MM.1S (cell line): ENCODE data around the gene COQ8B.

Experiments used
- DNase-seq: peaks from one replicate; pipeline ENCODE4 v3.0.0-alpha.2; 2015
- H2AFZ ChIP-seq: fragments of 300-600 bp; sonication (generic); 2 replicates; pipeline ENCODE4 v1.6.0; 2016; ENCODE audit warnings: antibody characterized with exemption, low read length
- H3F3A ChIP-seq: fragments of 300-600 bp; sonication (generic); 2 replicates; pipeline ENCODE4 v1.6.1; 2016; ENCODE audit warnings: mild to moderate bottlenecking, antibody characterized with exemption, low read length, moderate library complexity, mixed read lengths; ENCODE audit not compliant: insufficient read depth
- H3K27ac ChIP-seq: fragments of 300-600 bp; sonication (generic); 2 replicates; pipeline ENCODE4 v1.5.1; 2016; ENCODE audit warnings: mild to moderate bottlenecking, low read length
- H3K27me3 ChIP-seq: fragments of 300-600 bp; sonication (generic); replicated peaks from 2 replicates; pipeline ENCODE4 v1.6.0; 2016; ENCODE audit warnings: low read length; ENCODE audit not compliant: insufficient read depth
- H3K36me3 ChIP-seq: fragments of 300-600 bp; sonication (generic); replicated peaks from 2 replicates; pipeline ENCODE4 v1.6.1; 2016; ENCODE audit warnings: mild to moderate bottlenecking, low read length, mixed read lengths; ENCODE audit not compliant: insufficient read depth
- H3K4me1 ChIP-seq: fragments of 300-600 bp; sonication (generic); 2 replicates; pipeline ENCODE4 v1.6.1; 2016; ENCODE audit warnings: low read length, mixed read lengths
- H3K4me2 ChIP-seq: fragments of 300-600 bp; sonication (generic); 2 replicates; pipeline ENCODE4 v1.6.0; 2016; ENCODE audit warnings: low read depth, low read length
- H3K4me3 ChIP-seq: fragments of 300-600 bp; sonication (generic); 2 replicates; pipeline ENCODE4 v1.5.1; 2016; ENCODE audit warnings: low read length, mixed read lengths
- H3K79me2 ChIP-seq: fragments of 300-600 bp; sonication (generic); 2 replicates; pipeline ENCODE4 v1.6.1; 2016; ENCODE audit warnings: mixed run types, low read length, mixed read lengths
- H3K9ac ChIP-seq: fragments of 300-600 bp; sonication (generic); 2 replicates; pipeline ENCODE4 v1.6.1; 2016; ENCODE audit warnings: low read length, mixed read lengths
- H3K9me2 ChIP-seq: fragments of 300-600 bp; sonication (generic); replicated peaks from 2 replicates; pipeline ENCODE4 v1.6.1; 2016; ENCODE audit warnings: mild to moderate bottlenecking, low read length, mixed read lengths; ENCODE audit not compliant: insufficient read depth
- H3K9me3 ChIP-seq: fragments of 300-600 bp; sonication (generic); replicated peaks from 2 replicates; pipeline ENCODE4 v1.6.1; 2016; ENCODE audit warnings: mild to moderate bottlenecking, low read length, mixed read lengths; ENCODE audit not compliant: insufficient read depth
- H4K20me1 ChIP-seq: fragments of 300-600 bp; sonication (generic); 2 replicates; pipeline ENCODE4 v1.6.1; 2016; ENCODE audit warnings: mild to moderate bottlenecking, low read length, moderate library complexity, mixed read lengths; ENCODE audit not compliant: insufficient read depth
- CTCF ChIP-seq: fragments of 300-600 bp; sonication (generic); IDR thresholded peaks from 2 replicates; pipeline ENCODE4 v1.5.1; 2016; ENCODE audit warnings: antibody characterized with exemption, low read length, mixed read lengths
- EZH2 ChIP-seq: fragments of 300-600 bp; sonication (generic); optimal IDR thresholded peaks from 2 replicates; pipeline ENCODE3; 2017; ENCODE audit warnings: low read depth, mild to moderate bottlenecking, antibody characterized with exemption, low read length, mixed read lengths
- EZH2phosphoT487 ChIP-seq: fragments of 300-600 bp; sonication (generic); IDR thresholded peaks from 2 replicates; pipeline ENCODE4 v1.6.1; 2018; ENCODE audit warnings: antibody characterized with exemption, low read length

COQ8B gene

GRCh38 chr19:40646743-40647254 lies 69.9 kb downstream of the COQ8B start:
- no peak overlapping the region for H2AFZ ChIP-seq
- H3K27me3 ChIP-seq: peaks cover 32% of the 10 kb centered on the region
- no peaks in the 10 kb centered on the region for H3F3A ChIP-seq
- no peaks in the 10 kb centered on the region for H3K9me2 ChIP-seq
- H3K4me1 ChIP-seq: no peaks in the 10 kb centered on the region
- no peak overlapping the region for H3K4me2 ChIP-seq
- no peaks in the 10 kb centered on the region for H4K20me1 ChIP-seq
- no peak for DNase-seq
- no peaks in the 10 kb centered on the region for H3K9me3 ChIP-seq
- no peak overlapping the region for H3K27ac ChIP-seq
- no peak overlapping the region for H3K9ac ChIP-seq
- TF ChIP-seq CTCF (no peak), EZH2 (no peak), EZH2phosphoT487 (no peak)
- no peaks in the 10 kb centered on the region for H3K79me2 ChIP-seq
- no peak overlapping the region for H3K4me3 ChIP-seq
- no peaks in the 10 kb centered on the region for H3K36me3 ChIP-seq

GRCh38 chr19:40642757-40643305 lies 73.9 kb downstream of the COQ8B start:
- H3K36me3 ChIP-seq: no peaks in the 10 kb centered on the region

GRCh38 chr19:40642051-40642706 lies 74.5 kb downstream of the COQ8B start:
- no peaks in the 10 kb centered on the region for H3F3A ChIP-seq
- no peak for TF ChIP-seq EZH2phosphoT487
- TF ChIP-seq EZH2: no peak
- no peak for TF ChIP-seq CTCF
- DNase-seq: no peak

More at GRCh38 chr19:40642757-40643305, 73.9 kb downstream of the COQ8B start:
- H3K9me3 ChIP-seq: no peaks in the 10 kb centered on the region
- H4K20me1 ChIP-seq: no peaks in the 10 kb centered on the region
- no peaks in the 10 kb centered on the region for H3K4me1 ChIP-seq
- no peaks in the 10 kb centered on the region for H3K79me2 ChIP-seq
- H3K27me3 ChIP-seq: peaks cover 17% of the 10 kb centered on the region
- no peak overlapping the region for H3K27ac ChIP-seq
- no peaks in the 10 kb centered on the region for H3K9me2 ChIP-seq
- no peak overlapping the region for H3K4me2 ChIP-seq
- no peak for DNase-seq
- H2AFZ ChIP-seq: no peak overlapping the region
- TF ChIP-seq EZH2phosphoT487 (no peak), EZH2 (no peak), CTCF (no peak)
- H3K9ac ChIP-seq: no peak overlapping the region
- H3F3A ChIP-seq: no peaks in the 10 kb centered on the region
- no peak overlapping the region for H3K4me3 ChIP-seq

More at GRCh38 chr19:40642051-40642706, 74.5 kb downstream of the COQ8B start:
- H2AFZ ChIP-seq: no peak overlapping the region
- no peak overlapping the region for H3K9ac ChIP-seq
- H3K27ac ChIP-seq: no peak overlapping the region
- no peaks in the 10 kb centered on the region for H4K20me1 ChIP-seq
- H3K27me3 ChIP-seq: peaks cover 19% of the 10 kb centered on the region
- no peak overlapping the region for H3K4me3 ChIP-seq
- no peaks in the 10 kb centered on the region for H3K36me3 ChIP-seq
- H3K4me1 ChIP-seq: no peaks in the 10 kb centered on the region
- H3K4me2 ChIP-seq: no peak overlapping the region
- no peaks in the 10 kb centered on the region for H3K79me2 ChIP-seq
- H3K9me3 ChIP-seq: no peaks in the 10 kb centered on the region
- H3K9me2 ChIP-seq: no peaks in the 10 kb centered on the region
